ENCODE results near the gene RSPH1.
A peak's percentile ranks its signal among the peaks of the same experiment; 100 is the strongest.

RSPH1 gene

DNA sequence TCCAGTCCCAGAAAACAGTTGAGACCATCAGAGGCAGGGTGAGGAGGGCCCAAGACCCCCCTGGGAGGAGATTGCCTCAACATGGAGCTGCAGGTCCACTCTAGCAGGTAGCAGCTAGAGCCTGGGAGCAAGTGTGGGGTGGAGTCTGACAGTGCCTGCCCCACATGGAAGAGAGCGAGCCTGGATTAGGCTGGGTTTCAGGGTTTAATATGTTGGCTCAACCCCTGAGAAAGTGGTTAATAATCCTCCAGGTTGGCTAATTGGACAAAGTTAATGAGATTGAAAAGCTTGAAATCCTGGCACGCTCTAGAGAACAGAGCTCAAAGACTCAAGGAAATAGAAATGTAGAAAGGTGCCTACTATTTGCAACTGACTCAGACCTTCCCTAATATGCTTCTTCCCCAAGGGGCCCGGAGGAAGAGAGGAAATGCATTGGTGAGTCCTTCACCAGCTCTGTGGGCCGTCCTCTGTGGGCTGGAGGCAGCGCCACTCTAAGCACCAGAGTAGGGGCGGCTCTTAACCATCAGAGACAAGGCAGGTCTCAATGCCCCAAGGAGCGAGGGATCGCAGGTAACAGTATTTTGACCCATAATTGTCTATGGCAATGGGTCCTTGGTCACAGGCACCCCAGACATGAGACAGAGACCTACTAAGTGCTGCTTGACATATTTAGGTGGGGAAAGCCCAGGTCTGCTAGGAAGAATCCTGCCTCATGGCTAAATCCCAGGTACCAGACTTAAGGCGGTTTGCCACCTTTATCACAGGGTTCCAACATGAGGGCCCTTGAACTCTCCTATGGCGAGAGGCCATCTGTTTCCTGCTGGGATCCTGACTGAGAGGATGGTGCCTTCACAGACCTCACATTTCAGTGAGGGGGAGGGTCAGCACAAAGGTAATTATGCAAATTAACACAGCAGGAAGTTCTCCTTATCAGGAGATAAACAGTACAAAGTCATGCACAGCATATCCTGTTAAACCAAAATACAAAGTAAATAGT is 33.8 kb downstream of the RSPH1 start:
- DNase-seq = no peak

DNA sequence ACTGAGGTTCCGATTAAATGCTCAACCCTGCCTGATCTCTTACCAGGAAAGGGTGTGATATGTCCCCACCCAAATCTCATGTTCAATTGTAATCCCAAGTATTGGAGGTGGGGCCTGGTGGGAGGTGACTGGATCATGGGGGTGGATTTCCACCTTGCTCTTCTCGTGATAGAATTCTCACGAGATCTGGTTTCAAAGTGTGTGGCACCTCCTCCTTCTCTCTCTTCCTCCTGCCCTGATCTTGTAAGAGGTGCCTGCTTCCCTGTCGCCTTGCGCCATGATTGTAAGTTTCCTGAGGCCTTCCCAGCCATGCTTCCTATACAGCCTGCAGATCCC is 34.9 kb downstream of the RSPH1 start:
- DNase-seq = no peak

DNA sequence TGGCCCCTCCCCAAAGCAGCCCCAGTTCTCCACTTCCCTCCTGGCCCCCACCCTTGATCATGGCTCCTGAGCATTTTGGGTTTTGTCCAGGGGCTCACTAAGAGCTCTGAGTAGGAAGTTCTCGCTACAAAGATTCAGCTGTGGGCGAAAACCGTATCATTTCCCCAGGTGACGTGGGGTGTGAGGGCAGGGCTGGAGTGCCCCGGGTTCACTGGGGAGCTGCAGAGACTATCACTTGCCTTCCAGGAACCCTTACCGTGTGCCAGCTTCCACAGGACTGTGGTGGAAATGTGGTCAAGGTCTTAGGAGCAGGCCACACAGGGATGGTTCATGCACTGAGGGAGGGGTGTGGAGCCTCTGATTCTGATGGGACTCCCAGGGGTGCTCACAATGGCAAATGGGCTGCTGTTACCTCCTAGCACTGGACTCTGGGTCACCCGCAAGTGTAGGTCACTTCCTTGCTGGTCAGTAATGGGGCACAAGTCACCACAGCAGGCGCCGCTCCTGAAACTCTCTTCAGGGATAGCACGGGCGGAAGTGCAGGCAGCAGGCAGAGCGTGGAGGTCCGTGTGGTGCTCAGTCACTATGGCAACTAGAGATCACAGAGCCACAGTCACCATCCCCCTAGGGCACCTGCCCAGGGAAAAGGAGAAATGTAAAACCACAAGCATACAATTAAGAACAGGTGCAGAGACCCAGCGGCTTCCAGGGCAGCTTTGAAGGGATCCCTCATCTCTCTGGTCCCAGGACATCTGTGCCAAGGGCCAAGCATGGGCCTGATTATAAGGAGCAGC is 35.4 kb downstream of the RSPH1 start:
- peak; percentile 61 to 82 for DNase-seq

DNA sequence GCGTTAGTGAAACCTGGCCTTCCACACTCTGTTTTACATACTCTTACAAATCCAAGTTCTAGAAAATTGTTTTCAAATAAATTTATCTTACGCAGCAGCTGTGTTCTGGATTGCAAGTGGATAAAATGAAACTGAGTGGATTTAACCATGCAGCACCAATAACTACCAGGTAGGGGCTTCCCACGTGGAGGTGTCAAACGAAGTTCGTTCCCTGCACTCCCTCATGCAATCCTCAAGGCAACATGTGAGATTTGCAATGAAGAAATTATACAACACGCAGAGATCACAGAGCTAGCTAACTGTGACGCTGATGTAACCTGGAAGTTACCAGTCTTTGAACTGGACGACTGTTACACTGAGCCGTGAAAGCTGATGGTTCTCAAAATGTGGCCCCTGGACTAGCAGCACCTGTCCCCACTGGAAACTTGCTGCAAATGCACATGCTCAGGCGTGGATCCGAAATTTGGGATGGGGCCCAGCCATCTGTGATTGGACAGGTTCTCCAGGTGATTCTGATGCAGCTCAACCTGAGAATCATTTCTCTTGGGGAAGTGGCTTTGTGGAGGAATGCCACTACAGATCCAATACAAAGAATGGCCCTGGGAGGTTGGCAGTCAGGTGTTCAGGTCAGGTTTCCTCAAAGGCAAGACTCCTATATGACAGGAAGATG is 36.3 kb downstream of the RSPH1 start:
- no peak for DNase-seq

DNA sequence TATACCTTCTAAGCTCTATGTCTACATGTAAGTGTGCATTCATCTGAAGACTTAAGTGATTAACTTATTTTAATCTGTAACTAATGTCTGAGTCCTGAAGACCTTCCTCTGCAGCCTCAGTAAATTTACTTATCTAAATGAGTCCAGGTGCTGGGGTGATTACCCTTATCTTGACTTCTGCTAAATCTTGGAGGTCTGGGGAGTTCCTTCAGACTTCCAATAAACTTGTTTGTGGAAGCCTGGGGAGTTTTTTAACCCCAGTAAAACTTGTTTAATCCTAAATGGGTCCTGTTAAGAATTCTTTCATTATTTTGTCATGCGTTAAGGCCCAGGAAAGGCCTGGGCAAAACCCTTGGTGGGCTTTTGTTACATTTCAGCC is 37.0 kb downstream of the RSPH1 start:
- DNase-seq = no peak

GRCh38 chr21:42456457-42456856 is 39.6 kb downstream of the RSPH1 start:
- DNase-seq = peak; percentile 17 to 37

DNA sequence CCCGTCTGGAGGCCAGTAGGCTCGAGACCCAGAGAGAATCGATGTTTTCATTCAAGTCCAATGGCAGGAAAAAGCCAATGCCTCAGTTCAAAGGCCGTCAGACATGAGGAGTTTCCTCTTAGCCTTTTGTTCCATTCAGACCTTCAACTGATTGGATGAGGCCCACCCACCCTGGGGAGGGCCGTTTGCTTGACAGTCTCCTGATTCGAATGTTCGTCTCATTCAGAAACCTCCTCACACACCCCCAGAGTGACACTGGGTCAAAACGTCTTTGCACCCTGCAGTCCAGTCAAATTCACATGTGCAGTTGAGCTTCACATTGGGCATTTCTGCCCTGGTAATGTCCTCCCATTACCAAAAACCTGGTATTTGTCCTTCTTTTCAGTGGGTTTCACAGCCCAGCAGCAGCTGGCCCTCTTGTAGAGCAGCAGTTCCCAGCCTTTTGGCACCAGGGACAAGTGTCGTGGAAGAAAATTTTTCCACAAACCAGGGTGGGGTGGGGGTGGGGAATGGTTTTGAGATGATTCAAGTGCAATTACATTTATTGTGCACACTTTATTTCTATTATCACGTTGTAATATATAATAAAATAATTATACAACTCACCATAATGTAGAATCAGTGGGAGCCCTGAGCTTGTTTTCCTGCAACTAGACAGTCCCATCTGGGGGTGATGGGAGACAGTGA is 40.1 kb downstream of the RSPH1 start:
- no peak for DNase-seq

GRCh38 chr21:42455196-42455595 is 40.8 kb downstream of the RSPH1 start:
- no peak for DNase-seq

GRCh38 chr21:42454786-42455185 is 41.2 kb downstream of the RSPH1 start:
- DNase-seq = no peak

GRCh38 chr21:42453986-42454570 is 41.9 kb downstream of the RSPH1 start:
- no peak for DNase-seq

DNA sequence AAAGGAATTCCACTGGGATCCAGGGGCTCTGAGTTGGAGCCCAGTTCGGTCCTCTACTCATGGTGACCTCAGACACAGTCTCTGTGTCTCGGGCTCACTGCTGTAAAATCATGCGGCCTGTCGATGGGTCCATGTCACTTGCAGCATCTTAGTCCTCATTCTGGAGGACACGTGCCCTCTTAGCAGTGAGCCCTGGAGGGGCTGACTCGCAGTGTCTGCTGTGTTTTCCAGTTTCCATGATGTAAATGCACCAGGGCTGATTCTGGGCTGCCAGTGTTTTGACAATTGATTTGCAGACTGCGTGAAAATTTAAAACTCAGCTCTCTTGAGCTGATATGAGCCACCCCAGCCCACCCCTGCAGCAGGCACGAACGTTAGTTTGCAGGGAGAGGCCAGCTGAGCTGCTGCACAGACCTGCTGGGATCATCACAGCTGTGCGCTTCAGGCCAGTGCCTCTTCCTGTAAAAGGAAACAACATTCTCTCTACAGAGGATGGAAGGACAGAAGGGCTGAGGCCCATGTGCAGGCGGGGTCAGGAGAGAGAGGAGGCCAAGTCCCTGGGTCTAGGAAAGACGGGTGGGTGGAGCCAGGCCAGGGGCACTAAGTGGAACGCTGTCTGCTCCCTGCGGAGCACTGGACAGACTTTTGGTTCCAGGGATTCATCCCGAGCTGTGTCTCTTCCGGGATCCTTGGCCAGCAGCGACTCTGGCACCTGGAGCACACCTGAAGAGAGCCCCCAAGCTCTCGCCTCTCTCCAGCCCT is 42.6 kb downstream of the RSPH1 start:
- no peak for DNase-seq

DNA sequence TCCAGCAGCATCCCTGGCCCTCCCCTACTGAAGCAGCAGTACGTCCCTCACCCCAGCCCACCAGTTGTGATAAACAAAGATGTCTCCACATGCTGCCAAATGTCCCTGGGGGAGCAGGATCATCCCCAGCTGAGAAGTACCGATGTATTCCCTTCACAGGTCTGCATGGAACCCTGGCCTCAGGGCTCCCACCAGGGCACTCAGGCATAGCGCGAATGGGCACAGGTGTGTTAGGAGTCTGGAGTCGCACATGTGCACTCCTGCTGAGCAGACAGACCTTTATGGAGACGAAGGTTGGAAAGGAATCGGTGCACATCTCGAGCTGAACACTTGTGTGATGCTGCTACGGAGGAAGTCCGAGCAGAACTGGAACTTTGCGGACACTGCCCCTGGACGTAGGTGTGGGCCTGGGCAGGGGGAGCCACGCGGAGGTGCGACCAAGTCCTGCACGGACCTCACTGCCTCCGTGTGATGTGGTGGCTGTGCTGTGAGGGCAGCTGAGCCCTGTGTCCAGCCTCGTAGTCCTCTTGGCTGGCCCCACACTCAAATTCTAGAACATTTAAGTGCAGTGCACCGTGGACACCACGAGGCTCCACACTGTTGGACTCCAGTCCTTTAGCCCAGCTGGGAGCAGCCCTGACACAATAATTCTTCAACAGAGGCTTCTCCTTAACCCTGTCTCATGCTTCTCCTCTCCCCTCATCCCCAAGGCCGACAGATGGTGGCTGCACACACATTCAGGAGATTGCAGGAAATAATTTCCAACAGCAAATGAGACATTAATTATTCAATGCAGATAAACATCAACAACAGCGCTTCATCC is 43.4 kb downstream of the RSPH1 start:
- no peak for DNase-seq

GRCh38 chr21:42451941-42452340 is 44.1 kb downstream of the RSPH1 start:
- no peak for DNase-seq

DNA sequence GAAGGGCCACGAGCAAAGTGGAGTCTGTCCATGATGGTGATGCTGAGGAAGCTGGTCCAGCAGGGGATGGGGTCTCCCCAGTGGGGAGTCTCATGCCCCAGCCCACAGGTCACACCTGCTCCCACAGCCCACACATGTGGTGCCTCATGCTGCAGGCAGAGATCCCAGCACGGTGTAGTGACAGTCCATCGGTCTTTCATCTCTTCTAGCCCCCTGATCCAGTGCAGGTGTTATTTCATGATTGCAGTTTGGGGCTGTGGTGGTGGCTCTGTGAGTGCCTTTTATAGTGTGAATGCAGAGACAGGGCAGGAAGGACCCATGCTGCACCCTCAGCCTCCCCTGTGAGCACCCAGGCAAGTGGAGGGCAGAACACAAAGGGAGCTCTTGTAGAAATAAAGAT is 47.3 kb downstream of the RSPH1 start:
- no peak for DNase-seq

GRCh38 chr21:42447732-42448131 is 48.3 kb downstream of the RSPH1 start:
- no peak for DNase-seq

DNA sequence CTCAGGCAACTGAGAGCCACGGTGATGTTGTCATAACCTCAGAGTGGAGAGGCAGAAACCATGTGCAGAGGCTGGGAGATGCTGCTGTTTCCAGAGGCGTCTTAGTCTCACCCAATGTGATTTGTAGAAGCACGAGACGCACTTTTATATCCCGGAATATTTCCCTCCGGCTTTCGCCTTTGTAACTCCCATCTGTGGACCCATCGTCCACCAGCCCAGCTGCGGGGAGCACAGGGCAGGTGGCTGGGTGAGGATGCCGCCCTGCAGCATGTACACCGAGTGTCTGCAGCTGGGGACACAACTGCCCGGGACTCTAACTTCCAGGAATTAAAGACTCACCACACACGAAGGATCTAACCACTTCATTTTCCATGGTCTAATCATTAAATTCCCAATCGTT is 48.8 kb downstream of the RSPH1 start:
- no peak for DNase-seq

DNA sequence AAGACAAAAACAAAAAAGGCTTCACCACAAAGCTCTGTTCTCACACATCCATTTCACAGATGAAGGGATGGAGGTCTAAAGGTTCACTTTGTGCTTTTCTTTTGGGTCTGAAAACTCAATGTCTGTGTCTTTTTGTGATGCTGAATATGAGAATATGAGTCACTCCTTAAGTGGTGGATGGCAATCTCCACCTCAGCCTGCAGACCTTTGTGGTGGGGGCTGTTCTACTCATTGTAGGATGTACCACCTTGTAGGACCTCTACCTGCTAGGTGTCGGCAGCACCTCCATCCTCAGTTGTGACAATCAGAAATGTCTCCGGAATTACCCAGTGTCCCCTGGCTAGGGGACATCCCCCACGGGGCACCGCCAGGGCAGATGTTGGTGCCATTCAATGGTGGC is 49.5 kb downstream of the RSPH1 start:
- DNase-seq = no peak

- DNase-seq = no peak
Measured at GRCh38 chr21:42445311-42445710, 50.7 kb downstream of the RSPH1 start.

- DNase-seq = no peak
Measured at GRCh38 chr21:42444745-42445059, 51.3 kb downstream of the RSPH1 start.

GRCh38 chr21:42443876-42444744 is 51.9 kb downstream of the RSPH1 start:
- DNase-seq = no peak

Measured in CD4-positive, alpha-beta T cell treated with Interleukin-1 beta for 1 hour (primary cell).